Epithelial cell of esophagus (primary cell): Measurements from ENCODE around the gene GINS2.

Source experiments
- DNase-seq: peaks from one replicate; pipeline ENCODE4 v3.0.0; 2010; ENCODE audit warnings: low read depth
- H3K4me3 ChIP-seq: 2 replicates; pipeline ENCODE4 v1.5.1; 2011; ENCODE audit warnings: mild to moderate bottlenecking, low read length, control low read depth
- CTCF ChIP-seq: IDR thresholded peaks from 2 replicates; pipeline ENCODE4 v1.5.1; 2011; ENCODE audit warnings: low read depth, mild to moderate bottlenecking, low read length, control low read depth, inconsistent platforms; ENCODE audit not compliant: insufficient read depth; ENCODE audit errors: missing control alignments

The GINS2 gene

GRCh38 chr16:85688586-85689284 lies at the start of gene GINS2:
Gene GINS2, minus strand, starts transcription at chr16:85688954. Its CDS starts 56 bp downstream, at chr16:85688898.
- H3K4me3 ChIP-seq, result peak within 1 kb of the TSS; percentile 54
- peak; percentile 92 for DNase-seq
- no peak for TF ChIP-seq CTCF

GRCh38 chr16:85736921-85737320 lies 48.2 kb upstream of the GINS2 start:
- no peak overlapping the region for H3K4me3 ChIP-seq
- no peak for TF ChIP-seq CTCF
- no peak for DNase-seq

DNA sequence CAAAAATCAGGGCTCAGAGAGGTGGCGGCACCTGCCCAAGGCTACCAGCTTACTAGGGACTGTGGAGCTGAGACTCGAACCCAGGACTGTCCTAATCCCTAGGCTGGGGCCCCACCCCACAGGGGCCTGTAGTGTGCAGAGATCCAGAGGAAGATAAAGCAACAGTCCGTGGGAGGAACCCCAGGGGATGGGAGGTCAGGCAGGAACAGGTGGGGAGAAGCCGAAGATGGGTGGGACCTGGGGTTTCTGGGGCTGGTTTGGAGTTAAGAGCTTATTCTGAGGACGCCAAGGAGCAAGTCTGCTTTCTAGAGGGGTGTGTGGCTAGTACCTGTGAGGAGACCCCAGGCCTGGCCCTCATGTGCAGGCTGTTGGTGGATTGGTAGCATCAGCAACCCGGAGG lies 47.2 kb upstream of the GINS2 start:
- H3K4me3 ChIP-seq, result no peak overlapping the region
- no peak for DNase-seq
- TF ChIP-seq CTCF, result no peak

DNA sequence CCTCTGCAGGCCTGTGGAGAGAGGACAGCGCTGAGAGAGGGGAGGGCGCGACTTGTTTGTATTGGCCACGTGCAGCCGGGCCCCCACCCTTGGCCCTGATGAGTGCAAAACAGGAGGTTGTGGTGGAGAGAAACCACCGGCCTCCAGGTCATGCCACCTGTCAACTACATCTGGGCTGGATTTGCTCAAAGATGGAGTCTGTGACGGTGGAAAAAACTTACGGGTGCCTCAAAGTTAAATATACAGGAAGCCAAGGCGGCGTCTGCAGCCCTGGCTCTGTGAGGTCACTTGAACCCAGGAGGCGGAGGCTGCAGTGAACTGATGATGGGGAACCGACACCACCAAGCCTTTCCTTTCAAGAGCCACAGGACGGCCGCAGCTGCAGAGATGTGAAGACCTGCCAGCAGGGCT lies 46.5 kb upstream of the GINS2 start:
- no peak for DNase-seq
- H3K4me3 ChIP-seq, result no peak overlapping the region
- no peak for TF ChIP-seq CTCF

DNA sequence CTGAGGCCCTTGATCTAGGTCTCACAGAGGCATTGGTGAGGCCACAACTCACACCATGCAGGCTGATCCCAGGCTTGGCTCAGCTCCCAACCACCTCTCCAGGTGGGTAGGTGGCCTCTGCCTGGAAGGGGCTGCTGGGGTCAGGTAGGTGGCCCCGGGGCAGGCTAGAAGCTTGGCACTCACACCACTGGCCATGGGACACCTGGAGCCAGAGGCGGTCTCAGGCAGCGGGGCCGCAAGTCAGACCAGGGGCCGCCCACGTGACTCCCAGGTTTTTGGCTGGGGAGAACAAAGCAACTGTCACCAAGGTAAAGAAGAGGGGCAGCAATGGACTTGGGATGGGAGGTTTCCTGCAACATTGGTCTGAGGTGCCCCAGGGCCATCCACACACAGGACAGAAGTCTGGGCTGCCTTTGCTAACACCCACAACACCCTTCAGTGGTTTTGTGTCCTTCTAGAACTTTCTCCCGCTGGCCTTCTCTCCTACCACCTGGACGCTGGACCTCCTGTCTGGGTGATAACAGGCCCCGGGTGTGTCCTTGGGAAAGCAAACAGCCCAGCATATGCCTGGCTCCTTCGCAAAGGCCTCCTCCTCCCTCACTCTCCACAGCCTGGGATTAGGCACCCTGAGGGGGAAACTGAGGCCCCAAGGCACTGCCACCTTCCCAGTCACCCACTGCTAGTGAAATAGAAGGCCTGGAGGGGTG lies 45.7 kb upstream of the GINS2 start:
- TF ChIP-seq CTCF, result no peak

DNA sequence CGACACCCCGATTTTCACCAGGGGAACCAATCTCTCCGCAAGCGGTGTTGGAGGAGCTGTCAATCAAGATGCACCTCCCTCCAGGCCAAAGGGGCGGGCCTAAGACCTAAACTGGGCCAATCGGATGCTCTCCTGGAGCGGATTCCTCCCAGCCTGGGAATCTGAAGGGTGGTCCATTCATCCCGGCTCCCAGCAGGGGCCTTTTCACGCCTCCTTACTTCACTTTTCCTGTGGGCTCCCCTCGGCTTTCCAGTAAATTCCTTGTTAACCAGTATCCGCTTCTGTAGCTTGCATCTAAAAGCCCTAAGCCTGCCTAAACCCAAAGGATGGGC lies 45.1 kb upstream of the GINS2 start:
- DNase-seq, result no peak
- no peak overlapping the region for H3K4me3 ChIP-seq

More for the DNA sequence above, 45.7 kb upstream of the GINS2 start:
- DNase-seq, result no peak
- H3K4me3 ChIP-seq, result no peak overlapping the region

More for the DNA sequence above, 45.1 kb upstream of the GINS2 start:
- TF ChIP-seq CTCF, result no peak
